Measurements from ENCODE around the gene CANX.

GRCh38 chr5:179720222-179720621 lies 21.5 kb downstream of the CANX start:
- TF ChIP-seq POLR2A (IDR thresholded peaks at IDR 0.05; ENCODE audit: extremely low read depth, insufficient read length) (no peak), MAX (IDR thresholded peaks at IDR 0.05; ENCODE audit: low read depth, low read length) (no peak)

All from NB4 (cell line).